Activated CD8-positive, alpha-beta memory T cell treated with anti-CD3 and anti-CD28 coated beads for 48 hours (primary cell): ENCODE results near the gene SAMD4A.

Experiments used
- DNase-seq, 3 experiments: peaks; one replicate each; pipeline ENCODE4 v3.0.0-alpha.2; 2020; ENCODE audit warnings: low read depth in 2 of 3, low spot score in 2 of 3

Gene SAMD4A

GRCh38 chr14:54700717-54701116, 133.8 kb downstream of the SAMD4A start:
- no peak for DNase-seq

GRCh38 chr14:54702014-54702491, 135.1 kb downstream of the SAMD4A start:
- no peak for DNase-seq

- DNase-seq, result no peak
Measured at GRCh38 chr14:54702492-54702891, 135.6 kb downstream of the SAMD4A start.

- no peak for DNase-seq
Measured at GRCh38 chr14:54703082-54703481, 136.2 kb downstream of the SAMD4A start.

- no peak for DNase-seq
Measured at GRCh38 chr14:54703724-54704123, 136.8 kb downstream of the SAMD4A start.

GRCh38 chr14:54704768-54705167, 137.8 kb downstream of the SAMD4A start:
- DNase-seq, result no peak

- no peak for DNase-seq
Measured at GRCh38 chr14:54706769-54707168, 139.8 kb downstream of the SAMD4A start.

- DNase-seq, result no peak
Measured at GRCh38 chr14:54708161-54708560, 141.2 kb downstream of the SAMD4A start.

- no peak for DNase-seq
Measured at GRCh38 chr14:54708982-54709381, 142.1 kb downstream of the SAMD4A start.

- no peak for DNase-seq
Measured at GRCh38 chr14:54709444-54709843, 142.5 kb downstream of the SAMD4A start.

- no peak for DNase-seq
Measured at GRCh38 chr14:54709867-54710266, 142.9 kb downstream of the SAMD4A start.

GRCh38 chr14:54711312-54711711, 144.4 kb downstream of the SAMD4A start:
- DNase-seq, result no peak

GRCh38 chr14:54711812-54712464, 145.0 kb downstream of the SAMD4A start:
- DNase-seq, result no peak

- no peak for DNase-seq
Measured at GRCh38 chr14:54712465-54713200, 145.7 kb downstream of the SAMD4A start.

GRCh38 chr14:54713379-54713778, 146.5 kb downstream of the SAMD4A start:
- no peak for DNase-seq

- no peak for DNase-seq
Measured at GRCh38 chr14:54715239-54715638, 148.3 kb downstream of the SAMD4A start.

GRCh38 chr14:54715811-54716210, 148.9 kb downstream of the SAMD4A start:
- DNase-seq, result no peak

- no peak for DNase-seq
Measured at GRCh38 chr14:54716862-54717261, 149.9 kb downstream of the SAMD4A start.

- DNase-seq, result no peak
Measured at GRCh38 chr14:54718046-54718445, 151.1 kb downstream of the SAMD4A start.

- no peak for DNase-seq
Measured at GRCh38 chr14:54719406-54719805, 152.5 kb downstream of the SAMD4A start.

GRCh38 chr14:54722791-54723432, 156.0 kb downstream of the SAMD4A start:
- DNase-seq, result no peak

- DNase-seq, result no peak
Measured at GRCh38 chr14:54724123-54724522, 157.2 kb downstream of the SAMD4A start.
